GM23248 (cell line): ENCODE data around the gene CHIT1.

Experiments used
- EZH2 ChIP-seq: fragments of 200-600 bp; sonication (generic); IDR thresholded peaks from 2 replicates; pipeline ENCODE4 v1.6.1; 2018; ENCODE audit warnings: antibody characterized with exemption, mild to moderate bottlenecking; ENCODE audit not compliant: insufficient read depth, poor library complexity, severe bottlenecking
- EZH2phosphoT487 ChIP-seq: fragments of 200-600 bp; sonication (generic); IDR thresholded peaks from 2 replicates; pipeline ENCODE4 v1.6.1; 2018; ENCODE audit warnings: antibody characterized with exemption, moderate library complexity, mild to moderate bottlenecking, low read depth; ENCODE audit not compliant: insufficient read depth

GRCh38 chr1:203174324-203174985, 55.0 kb downstream of the CHIT1 start:
- TF ChIP-seq EZH2 (no peak), EZH2phosphoT487 (no peak)
